Activated naive CD8-positive, alpha-beta T cell treated with anti-CD3 and anti-CD28 coated beads, Interleukin-2, amount 50 U/mL, for 24 hours (primary cell): ENCODE data around the gene NKX2-2.

Experiments
- ATAC-seq: fragments of 150-1000 bp; cut with Tn5 transposase; one replicate; pipeline ENCODE4 v1.10.0; 2021
- DNase-seq: peaks from one replicate; pipeline ENCODE4 v3.0.0; 2021
- H3K27ac Mint-ChIP-seq: one replicate; pipeline ENCODE4 v1.8.0; 2021; ENCODE audit warnings: mild to moderate bottlenecking, mixed read lengths
- H3K27me3 Mint-ChIP-seq: one replicate; pipeline ENCODE4 v1.8.0; 2021; ENCODE audit warnings: mixed read lengths
- H3K36me3 Mint-ChIP-seq: one replicate; pipeline ENCODE4 v1.8.0; 2021; ENCODE audit warnings: low read depth, mixed read lengths
- H3K4me1 Mint-ChIP-seq: one replicate; pipeline ENCODE4 v1.8.0; 2021; ENCODE audit warnings: mixed read lengths
- H3K4me3 Mint-ChIP-seq: one replicate; pipeline ENCODE4 v1.8.0; 2021; ENCODE audit warnings: mild to moderate bottlenecking, moderate library complexity, mixed read lengths
- H3K9me3 Mint-ChIP-seq: one replicate; pipeline ENCODE4 v1.8.0; 2021; ENCODE audit warnings: mixed read lengths

Gene NKX2-2

DNA sequence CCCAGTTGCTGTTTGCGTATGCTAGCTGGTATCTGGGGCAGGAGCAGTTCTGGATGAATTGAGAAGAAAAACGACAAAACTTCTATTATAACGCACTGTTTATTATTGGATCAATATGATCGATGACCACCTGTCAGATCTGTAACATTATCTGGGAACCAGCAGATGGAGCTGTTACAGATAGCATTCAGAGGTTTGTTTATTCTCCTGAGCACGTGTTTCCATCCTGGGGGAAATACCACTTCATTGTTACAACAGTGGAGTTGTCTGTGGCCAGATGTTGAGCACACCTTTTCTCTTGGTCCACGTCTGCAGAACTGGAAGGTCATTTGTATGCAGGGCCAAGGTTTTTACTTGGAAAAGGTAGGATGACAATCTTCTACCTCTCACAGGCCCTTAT, 16.0 kb upstream of the NKX2-2 start:
- Mint-ChIP-seq H3K36me3 (no peaks in the 10 kb centered on the region), H3K4me3 (no peak overlapping the region), H3K27me3 (peaks cover 43% of the 10 kb centered on the region), H3K4me1 (peaks cover 2% of the 10 kb centered on the region), H3K27ac (no peak overlapping the region), H3K9me3 (no peaks in the 10 kb centered on the region)
- DNase-seq (no peak), ATAC-seq (no peak)

- Mint-ChIP-seq H3K36me3 (no peaks in the 10 kb centered on the region), H3K4me1 (peaks cover 2% of the 10 kb centered on the region), H3K27me3 (peaks cover 45% of the 10 kb centered on the region), H3K9me3 (no peaks in the 10 kb centered on the region), H3K27ac (no peak overlapping the region), H3K4me3 (no peak overlapping the region)
- DNase-seq (no peak), ATAC-seq (no peak)
Observed at GRCh38 chr20:21528870-21529269, 15.0 kb upstream of the NKX2-2 start.

DNA sequence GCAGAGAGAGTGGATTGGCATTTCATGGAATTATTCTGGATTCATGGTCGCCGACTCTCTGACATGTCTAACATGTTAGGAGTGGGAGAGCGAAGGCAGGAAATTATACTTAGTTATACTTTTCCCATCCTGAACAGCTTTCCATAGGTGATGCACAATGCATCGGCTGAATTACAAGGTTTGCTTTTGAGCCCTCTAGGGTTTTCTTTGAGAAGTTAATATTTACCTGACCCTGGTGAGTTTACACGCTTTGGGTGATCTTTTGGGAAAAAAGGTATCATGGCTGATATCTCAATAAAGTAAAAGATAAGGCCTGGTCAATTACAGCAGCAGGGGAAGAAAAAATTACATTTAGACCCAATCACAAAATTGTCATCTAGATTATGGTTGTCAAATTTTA, 14.0 kb upstream of the NKX2-2 start:
- H3K4me1 Mint-ChIP-seq, result peaks cover 6% of the 10 kb centered on the region
- no peaks in the 10 kb centered on the region for H3K9me3 Mint-ChIP-seq
- no peaks in the 10 kb centered on the region for H3K36me3 Mint-ChIP-seq
- no peak overlapping the region for H3K27ac Mint-ChIP-seq
- peaks cover 55% of the 10 kb centered on the region for H3K27me3 Mint-ChIP-seq
- ATAC-seq (no peak), DNase-seq (no peak)
- H3K4me3 Mint-ChIP-seq, result no peak overlapping the region

DNA sequence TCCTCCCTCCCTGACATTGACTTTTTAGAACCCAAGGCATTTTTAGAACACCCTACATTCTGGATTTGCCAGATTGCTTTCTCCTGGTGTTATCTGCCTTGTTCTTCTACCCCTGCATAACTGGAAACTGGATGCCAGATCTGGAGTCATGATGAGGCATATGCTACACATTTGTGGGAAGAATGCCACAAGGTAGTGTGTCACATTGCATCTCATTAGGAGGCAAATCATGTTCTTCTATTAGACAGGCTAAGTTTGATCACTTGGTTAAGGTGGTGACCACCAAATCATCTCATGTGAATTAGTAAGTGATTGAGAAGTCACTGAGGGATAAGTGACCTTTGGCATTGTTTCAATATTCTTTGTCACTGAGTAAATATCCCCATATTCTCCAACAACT, 12.9 kb upstream of the NKX2-2 start:
- no peak overlapping the region for H3K27ac Mint-ChIP-seq
- H3K27me3 Mint-ChIP-seq, result peaks cover 53% of the 10 kb centered on the region
- H3K4me3 Mint-ChIP-seq, result no peak overlapping the region
- DNase-seq (no peak), ATAC-seq (no peak)
- peaks cover 7% of the 10 kb centered on the region for H3K4me1 Mint-ChIP-seq
- H3K36me3 Mint-ChIP-seq, result no peaks in the 10 kb centered on the region
- no peaks in the 10 kb centered on the region for H3K9me3 Mint-ChIP-seq

- Mint-ChIP-seq H3K27ac (no peak overlapping the region), H3K27me3 (peaks cover 72% of the 10 kb centered on the region), H3K4me3 (no peak overlapping the region), H3K9me3 (no peaks in the 10 kb centered on the region), H3K4me1 (peaks cover 17% of the 10 kb centered on the region), H3K36me3 (no peaks in the 10 kb centered on the region)
- ATAC-seq, result no peak
- no peak for DNase-seq
Observed at GRCh38 chr20:21523895-21524294, 10.0 kb upstream of the NKX2-2 start.

DNA sequence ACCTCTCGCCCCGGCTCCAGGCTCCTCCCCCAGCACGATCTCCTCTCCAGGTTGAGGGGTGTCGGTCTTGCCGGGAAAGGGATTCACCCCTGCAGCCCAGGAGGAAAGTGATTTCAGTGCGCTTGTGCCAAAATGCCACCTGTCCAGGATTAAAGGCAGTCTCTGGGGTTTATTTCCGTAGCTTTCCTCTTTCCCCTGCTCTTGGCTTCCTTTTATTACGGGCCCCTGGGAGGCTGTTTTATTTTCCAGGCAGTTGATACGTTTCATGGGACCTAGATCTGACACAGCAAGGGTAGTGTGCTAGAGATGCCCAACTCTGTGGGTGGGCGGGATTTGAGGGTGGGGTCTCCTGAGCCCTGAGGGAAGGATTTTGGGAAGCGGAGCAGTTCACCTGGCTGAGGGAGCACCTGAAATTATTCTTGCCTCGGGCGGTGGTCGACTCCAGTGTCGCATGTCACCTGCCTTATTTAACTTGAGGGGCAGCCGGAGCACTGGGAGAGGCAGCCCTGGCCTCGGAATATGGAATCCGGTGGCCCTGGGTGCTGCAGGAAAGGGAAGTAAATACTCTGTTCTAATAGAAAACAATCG, 9.5 kb upstream of the NKX2-2 start:
- H3K4me3 Mint-ChIP-seq, result no peak overlapping the region
- H3K4me1 Mint-ChIP-seq, result peaks cover 17% of the 10 kb centered on the region
- DNase-seq (no peak), ATAC-seq (no peak)
- H3K27ac Mint-ChIP-seq, result peak overlapping the region; percentile 33
- H3K27me3 Mint-ChIP-seq, result peaks cover 74% of the 10 kb centered on the region
- no peaks in the 10 kb centered on the region for H3K9me3 Mint-ChIP-seq
- no peaks in the 10 kb centered on the region for H3K36me3 Mint-ChIP-seq

- Mint-ChIP-seq H3K4me3 (no peak overlapping the region), H3K27me3 (peaks cover 81% of the 10 kb centered on the region), H3K9me3 (no peaks in the 10 kb centered on the region), H3K4me1 (peaks cover 19% of the 10 kb centered on the region), H3K36me3 (no peaks in the 10 kb centered on the region), H3K27ac (peak overlapping the region; percentile 33)
- DNase-seq, result peak; percentile 8
- no peak for ATAC-seq
Observed at GRCh38 chr20:21522481-21523280, 8.8 kb upstream of the NKX2-2 start.

DNA sequence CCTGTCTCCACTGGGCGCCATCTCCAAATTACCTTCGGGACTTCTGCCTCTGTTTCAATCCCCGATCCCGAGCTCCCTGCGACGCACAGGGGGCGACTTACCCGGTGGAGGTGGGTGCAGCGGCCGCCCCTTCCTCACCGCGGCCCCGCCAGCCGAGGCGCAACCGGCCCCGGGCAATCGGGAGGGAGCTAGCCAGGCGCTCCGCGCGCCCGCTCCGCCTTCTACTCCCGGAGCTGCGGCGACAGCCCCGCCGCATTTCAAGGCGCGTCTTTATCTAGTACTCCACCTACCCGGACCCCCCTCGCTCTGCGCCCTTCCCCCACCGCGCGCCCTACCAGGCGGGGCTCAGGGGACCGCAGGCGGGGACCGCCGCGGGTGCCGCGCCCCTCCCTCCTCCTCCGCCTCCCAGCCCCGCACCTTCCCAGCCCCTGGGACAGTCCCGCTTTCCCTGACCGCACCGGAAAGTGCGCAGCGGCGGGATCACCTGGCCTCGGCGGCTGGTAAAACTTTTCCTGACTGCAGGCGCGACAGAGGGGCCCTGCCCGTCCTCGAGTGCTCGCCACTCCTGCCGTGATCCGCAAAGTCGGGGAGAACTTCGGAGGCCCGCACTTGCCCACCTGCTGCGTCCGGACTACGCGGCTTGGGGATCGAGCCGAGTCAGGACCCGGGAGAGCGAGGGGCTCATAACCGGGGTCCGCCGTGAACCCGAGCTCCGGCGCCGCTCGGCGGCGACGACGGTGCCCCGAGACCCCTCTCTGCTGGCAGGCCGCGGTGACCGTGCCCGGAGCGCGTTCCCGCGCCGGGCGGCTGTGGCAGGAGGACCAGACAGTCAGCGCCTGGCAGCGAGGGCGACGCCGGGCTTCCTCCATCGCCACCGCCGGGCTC, 8.0 kb upstream of the NKX2-2 start:
- no peak for ATAC-seq
- H3K4me3 Mint-ChIP-seq, result peak overlapping the region; percentile 42

GRCh38 chr20:21520702-21521595, 7.1 kb upstream of the NKX2-2 start:
- H3K27ac Mint-ChIP-seq, result peak overlapping the region; percentile 67
- DNase-seq (peak; percentile 21), ATAC-seq (no peak)
- no peaks in the 10 kb centered on the region for H3K36me3 Mint-ChIP-seq
- H3K4me1 Mint-ChIP-seq, result peaks cover 30% of the 10 kb centered on the region
- H3K27me3 Mint-ChIP-seq, result peaks cover 86% of the 10 kb centered on the region
- H3K4me3 Mint-ChIP-seq, result peak overlapping the region; percentile 42
- no peaks in the 10 kb centered on the region for H3K9me3 Mint-ChIP-seq

More for the DNA sequence above, 8.0 kb upstream of the NKX2-2 start:
- no peaks in the 10 kb centered on the region for H3K9me3 Mint-ChIP-seq
- H3K36me3 Mint-ChIP-seq, result no peaks in the 10 kb centered on the region
- H3K4me1 Mint-ChIP-seq, result peaks cover 23% of the 10 kb centered on the region
- peak; percentile 11 for DNase-seq
- no peak overlapping the region for H3K27ac Mint-ChIP-seq
- H3K27me3 Mint-ChIP-seq, result peaks cover 86% of the 10 kb centered on the region

DNA sequence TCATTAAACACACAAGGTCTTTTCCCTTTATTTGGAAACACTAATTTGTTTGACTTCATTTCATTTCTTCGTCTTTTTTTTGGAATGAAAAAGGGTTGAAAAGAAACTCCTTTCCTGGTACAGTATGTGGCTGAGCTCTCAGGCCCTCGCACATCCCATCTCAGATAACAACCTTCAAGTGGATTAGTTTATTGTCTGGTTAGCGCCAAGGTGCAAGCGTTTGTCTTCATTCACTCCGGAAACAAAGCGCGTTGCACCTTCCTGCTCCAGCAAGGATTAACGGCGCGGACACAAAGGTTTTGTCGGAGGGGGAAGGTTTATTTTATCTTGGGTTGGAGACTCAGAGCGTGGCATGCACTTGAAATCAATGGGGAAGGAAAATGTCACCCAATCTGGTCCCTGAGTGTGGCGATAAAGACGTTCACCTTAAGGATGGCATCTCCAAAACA, 5.3 kb upstream of the NKX2-2 start:
- H3K9me3 Mint-ChIP-seq, result no peaks in the 10 kb centered on the region
- no peak overlapping the region for H3K27ac Mint-ChIP-seq
- H3K27me3 Mint-ChIP-seq, result peaks cover 77% of the 10 kb centered on the region
- no peak overlapping the region for H3K4me3 Mint-ChIP-seq
- H3K36me3 Mint-ChIP-seq, result no peaks in the 10 kb centered on the region
- peaks cover 35% of the 10 kb centered on the region for H3K4me1 Mint-ChIP-seq
- ATAC-seq (no peak), DNase-seq (no peak)

- Mint-ChIP-seq H3K27ac (no peak overlapping the region), H3K27me3 (peaks cover 74% of the 10 kb centered on the region), H3K36me3 (no peaks in the 10 kb centered on the region), H3K9me3 (no peaks in the 10 kb centered on the region), H3K4me3 (no peak overlapping the region), H3K4me1 (peaks cover 37% of the 10 kb centered on the region)
- no peak for DNase-seq
- no peak for ATAC-seq
Observed at GRCh38 chr20:21518292-21518991, 4.6 kb upstream of the NKX2-2 start.

DNA sequence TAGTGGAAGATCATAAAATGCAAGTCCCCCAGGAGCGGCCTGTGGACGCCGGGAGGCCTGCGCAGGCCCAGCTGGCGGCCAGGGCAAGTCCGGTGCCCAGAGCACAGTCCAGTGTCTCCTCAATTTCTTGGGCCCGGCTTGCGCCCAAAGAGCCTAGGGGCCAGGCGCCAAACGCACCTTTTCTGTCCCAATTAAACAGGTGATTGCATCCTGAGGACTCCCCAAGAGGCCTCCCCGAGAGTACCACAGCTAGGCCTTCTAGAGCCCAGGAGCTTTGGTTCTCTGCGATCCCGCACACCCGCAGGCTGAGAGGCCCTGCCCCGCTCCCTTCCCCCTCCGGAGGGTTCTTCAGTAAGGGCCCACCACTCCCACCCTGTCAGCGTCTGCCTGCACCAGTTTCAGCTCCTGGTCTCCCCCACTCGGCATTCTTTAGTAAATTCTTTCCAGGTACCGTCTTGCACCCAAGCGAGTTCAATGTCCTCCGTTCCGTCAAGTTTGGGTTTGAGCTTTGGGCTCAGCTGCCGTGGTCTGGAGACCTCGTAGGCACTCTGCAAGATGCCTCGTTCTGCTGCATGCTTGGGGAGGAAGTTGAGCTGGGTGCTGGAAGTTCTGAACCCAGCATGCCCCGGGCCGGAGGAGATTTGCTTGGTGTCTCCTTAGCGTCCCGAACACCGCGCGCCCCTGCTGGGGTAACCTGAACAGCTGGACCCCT, 3.9 kb upstream of the NKX2-2 start:
- ATAC-seq (no peak), DNase-seq (no peak)
- H3K27me3 Mint-ChIP-seq, result peaks cover 71% of the 10 kb centered on the region
- H3K27ac Mint-ChIP-seq, result no peak overlapping the region
- H3K4me1 Mint-ChIP-seq, result peaks cover 35% of the 10 kb centered on the region
- no peaks in the 10 kb centered on the region for H3K9me3 Mint-ChIP-seq
- no peak overlapping the region for H3K4me3 Mint-ChIP-seq
- no peaks in the 10 kb centered on the region for H3K36me3 Mint-ChIP-seq
